Adrenal gland (tissue), 12 donors: ENCODE results near the gene CCDC66. TPM values are rescaled to one million over a fixed set of nuclear protein-coding genes. Genes with fewer than 3 reads are reported as not detected.

Experiments
- DNase-seq, 7 donors: peaks; one replicate each; pipeline ENCODE4 v3.0.0-alpha.2; 2019 to 2020
- H3K27ac ChIP-seq, 5 donors: fragments of 200-600 bp; sonication (generic) in 4 of 5; 1 replicate in 3 of 5; 2 replicates in 2 of 5; pipeline versions ENCODE4 v1.5.1 to v1.8.0; 2016 to 2020; ENCODE audit warnings: mild to moderate bottlenecking in 1 of 5
- H3K27me3 ChIP-seq: fragments of 200-600 bp; 2 replicates; pipeline ENCODE4 v1.8.0; 2021
- H3K36me3 ChIP-seq, 2 donors: fragments of 200-600 bp; replicated peaks in 1 of 2; 1 replicate in 1 of 2; 2 replicates in 1 of 2; pipeline versions ENCODE4 v1.5.1 to v1.8.0; 2018 to 2022
- H3K4me1 ChIP-seq, 2 donors: fragments of 200-600 bp; replicated peaks in 1 of 2; 1 replicate in 1 of 2; 2 replicates in 1 of 2; pipeline versions ENCODE4 v1.5.1 to v1.8.0; 2018 to 2021
- H3K4me3 ChIP-seq, 4 donors: fragments of 200-600 bp; sonication (generic) in 3 of 4; one replicate each; pipeline ENCODE4 v1.5.1; 2016 to 2018
- H3K9me3 ChIP-seq, 3 donors: fragments of 200-600 bp; sonication (generic) in 1 of 3; replicated peaks in 1 of 3; 1 replicate in 2 of 3; 2 replicates in 1 of 3; pipeline versions ENCODE4 v1.5.1 to v1.8.0; 2016 to 2021
- POLR2A ChIP-seq, 2 donors: fragments of 450-650 bp; IDR thresholded peaks; one replicate each; pipeline ENCODE4 v1.6.1; 2017; ENCODE audit warnings: antibody characterized with exemption in 2 of 2, mild to moderate bottlenecking in 2 of 2, moderate library complexity in 1 of 2
- WGBS, 4 donors: extraction: QIAGEN DNeasy Blood & Tissue Kit in 2 of 4; methylation state at CpG; one replicate each; pipeline versions ENCODE4 v1.1.5 to v1.1.7; 2013 to 2017; 5-methylcytosine and 5-hydroxymethylcytosine counted together
- intact Hi-C, 2 donors: fragments of 100-400 bp; cut with DNase I; formaldehyde crosslinking; loops; one replicate each; pipeline versions ENCODE4 v1.14.1 to v1.15.0; 2022 to 2023
- polyA plus RNA-seq, 3 donors: library from polyadenylated mRNA; stranded (reverse); fragments of 200-250 nt in 2 of 3; fragments of 350-450 nt in 1 of 3; fragmentation: Illumina TruSeq in 1 of 3; extraction: RNeasy Lipid Tissue Mini Kit (QIAGEN cat#74804) in 1 of 3; gene quantifications; one replicate each; pipeline ENCODE4 v1.2.3, GENCODE V29; 2013 to 2014
- total RNA-seq, 9 donors: library from RNA; depleted of rRNA in 4 of 9; stranded (reverse); fragments of >200 nt in 4 of 9; fragments of 120-200 nt in 1 of 9; fragmentation: NEBNext Ultra II Directional in 1 of 9; extraction: Animal tissue kit (Norgen Biotek cat#: 25700) in 1 of 9; gene quantifications; one replicate each; pipeline versions ENCODE4 v1.1.0 to v1.2.4, GENCODE V29; 2013 to 2023
- TF ChIP-seq, protein P1 (sequence below), 6 experiments: fragments of 450-650 bp in 4 of 6; fragments of 200-600 bp in 2 of 6; sonication (generic) in 1 of 6; IDR thresholded peaks; 1 replicate in 5 of 6; 2 replicates in 1 of 6; pipeline versions ENCODE4 v1.5.1 to v1.8.0; 2016 to 2021; ENCODE audit warnings: antibody characterized with exemption in 6 of 6, mild to moderate bottlenecking in 2 of 6, moderate library complexity in 1 of 6
- donor health status: healthy with polysubstance abuse.
- donor health status: Bipolar disorder and iron deficiency.
- donor health status: DM: yes; HTN: yes; CAD: no.
- donor health status: DM: no; HTN: no; CAD: no.
- donor health status: DM: no; HTN: no; CAD: no.
- donor health status: DM: yes; HTN: yes; CAD: no.

Gene CCDC66
- total and polyA plus RNA-seq, 12 donors = 6.6 to 35.9 (median 18.5) TPM

DNA sequence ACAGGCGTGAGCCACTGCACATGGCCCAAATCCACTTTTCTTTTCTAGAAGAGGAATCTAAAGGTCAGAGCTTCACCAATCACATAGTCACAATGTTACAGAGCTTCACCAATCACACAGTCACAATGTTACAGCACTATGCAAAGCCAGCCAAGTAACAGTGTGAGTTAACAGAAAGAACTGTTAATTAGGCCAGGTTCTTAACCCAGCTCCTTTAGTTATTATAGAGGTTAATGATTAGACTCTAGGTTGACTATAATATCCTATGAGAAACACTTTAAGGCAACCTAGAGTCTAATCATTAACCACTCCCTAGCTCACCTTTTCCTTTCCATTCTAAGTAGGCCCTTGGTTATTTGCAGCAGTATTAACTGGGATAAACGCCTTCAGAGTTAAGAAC is 72.1 kb downstream of the CCDC66 start:
- WGBS, 4 donors = 95 to 100% (median 99%) methylated on average over 2 of the region's 2 CpGs
- no peak for TF ChIP-seq POLR2A (IDR thresholded peaks at IDR 0.05)
- TF ChIP-seq, protein P1, sequence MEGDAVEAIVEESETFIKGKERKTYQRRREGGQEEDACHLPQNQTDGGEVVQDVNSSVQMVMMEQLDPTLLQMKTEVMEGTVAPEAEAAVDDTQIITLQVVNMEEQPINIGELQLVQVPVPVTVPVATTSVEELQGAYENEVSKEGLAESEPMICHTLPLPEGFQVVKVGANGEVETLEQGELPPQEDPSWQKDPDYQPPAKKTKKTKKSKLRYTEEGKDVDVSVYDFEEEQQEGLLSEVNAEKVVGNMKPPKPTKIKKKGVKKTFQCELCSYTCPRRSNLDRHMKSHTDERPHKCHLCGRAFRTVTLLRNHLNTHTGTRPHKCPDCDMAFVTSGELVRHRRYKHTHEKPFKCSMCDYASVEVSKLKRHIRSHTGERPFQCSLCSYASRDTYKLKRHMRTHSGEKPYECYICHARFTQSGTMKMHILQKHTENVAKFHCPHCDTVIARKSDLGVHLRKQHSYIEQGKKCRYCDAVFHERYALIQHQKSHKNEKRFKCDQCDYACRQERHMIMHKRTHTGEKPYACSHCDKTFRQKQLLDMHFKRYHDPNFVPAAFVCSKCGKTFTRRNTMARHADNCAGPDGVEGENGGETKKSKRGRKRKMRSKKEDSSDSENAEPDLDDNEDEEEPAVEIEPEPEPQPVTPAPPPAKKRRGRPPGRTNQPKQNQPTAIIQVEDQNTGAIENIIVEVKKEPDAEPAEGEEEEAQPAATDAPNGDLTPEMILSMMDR (IDR thresholded peaks at IDR 0.05) = no peak

DNA sequence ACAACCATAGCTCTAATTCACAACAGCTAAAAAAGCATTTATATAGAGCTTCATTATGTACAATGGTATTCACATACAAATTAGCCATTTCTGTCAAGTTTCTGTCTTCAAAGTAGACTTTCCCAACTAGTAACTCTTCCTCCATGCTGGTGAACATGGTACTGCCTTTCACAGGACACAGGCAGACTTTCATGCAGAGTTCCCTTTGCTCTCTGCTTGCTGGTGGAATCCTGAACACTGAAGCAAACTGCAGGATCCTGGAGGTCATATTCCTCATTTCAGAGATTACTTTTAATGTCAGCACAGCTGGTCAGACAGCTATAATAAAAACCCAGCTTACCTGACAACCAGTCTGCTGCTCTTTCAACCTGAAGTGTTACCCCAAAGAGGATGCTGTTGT is 72.5 kb downstream of the CCDC66 start:
- no peak overlapping the region for H3K4me3 ChIP-seq
- intact Hi-C loops = no loop called here
- no peak overlapping the region for H3K27ac ChIP-seq
- no peaks in the 10 kb centered on the region for H3K27me3 ChIP-seq
- peaks cover 0 to 65% of the 10 kb centered on the region in 2 donors for H3K36me3 ChIP-seq
- TF ChIP-seq, protein P1 (IDR thresholded peaks at IDR 0.05) = no peak
- TF ChIP-seq POLR2A (IDR thresholded peaks at IDR 0.05) = no peak
- DNase-seq = no peak
- H3K9me3 ChIP-seq = no peaks in the 10 kb centered on the region
- no peaks in the 10 kb centered on the region for H3K4me1 ChIP-seq

More for the DNA sequence above, 72.1 kb downstream of the CCDC66 start:
- H3K4me1 ChIP-seq = no peaks in the 10 kb centered on the region
- H3K27ac ChIP-seq = no peak overlapping the region
- DNase-seq = no peak
- no peaks in the 10 kb centered on the region for H3K27me3 ChIP-seq
- H3K4me3 ChIP-seq = no peak overlapping the region
- H3K9me3 ChIP-seq = no peaks in the 10 kb centered on the region
- H3K36me3 ChIP-seq = peaks cover 0 to 69% of the 10 kb centered on the region in 2 donors
- intact Hi-C loops = no loop called here

DNA sequence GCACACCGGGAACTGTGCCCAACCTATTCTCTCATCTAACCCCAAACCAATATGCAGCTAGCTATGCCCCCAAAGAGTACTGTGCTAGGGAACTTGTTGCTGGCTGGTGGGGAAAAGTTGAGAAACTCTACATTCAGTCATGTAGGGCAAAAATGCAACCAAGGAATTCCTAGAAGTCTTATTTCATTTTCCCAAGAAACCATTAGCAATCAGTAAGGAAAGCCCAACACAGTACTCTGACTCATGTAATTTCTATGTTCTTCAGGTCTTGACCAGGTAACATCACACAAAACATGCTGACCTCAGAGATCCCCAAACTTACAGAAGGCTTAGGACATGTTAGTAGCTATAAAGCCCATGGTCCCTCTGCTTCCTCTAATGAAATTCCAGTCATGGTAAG is 74.0 kb downstream of the CCDC66 start:
- Histone ChIP-seq H3K4me1 (no peaks in the 10 kb centered on the region), H3K4me3 (no peak overlapping the region), H3K27me3 (no peaks in the 10 kb centered on the region), H3K27ac (no peak overlapping the region), H3K36me3 (peaks cover 0 to 52% of the 10 kb centered on the region in 2 donors), H3K9me3 (no peaks in the 10 kb centered on the region)
- 92 to 100% (median 95%) methylated on average over 1 of the region's 1 CpG for WGBS, 4 donors
- intact Hi-C loops = no loop called here
- no peak for DNase-seq
- TF ChIP-seq, protein P1 (IDR thresholded peaks at IDR 0.05) = no peak
- TF ChIP-seq POLR2A (IDR thresholded peaks at IDR 0.05) = no peak

DNA sequence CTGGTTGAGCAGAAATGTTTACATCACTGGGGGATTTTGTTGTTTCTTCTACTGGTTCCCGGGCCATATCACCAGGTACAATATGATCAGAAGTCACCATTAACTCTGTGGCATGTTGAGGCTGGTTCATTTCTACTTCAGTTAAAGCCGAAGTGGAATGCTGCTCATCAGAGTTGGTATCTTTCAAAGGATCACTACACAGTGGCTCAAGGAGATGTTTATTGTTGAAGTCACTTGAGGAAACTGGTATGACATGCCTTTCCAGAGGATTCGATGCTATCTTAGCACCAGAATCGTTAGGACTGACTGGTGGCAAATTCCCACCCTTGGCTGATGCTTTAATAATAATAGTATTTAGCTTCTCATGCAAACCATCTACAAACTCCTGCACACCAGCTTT is 76.2 kb downstream of the CCDC66 start:
- Histone ChIP-seq H3K27ac (no peak overlapping the region), H3K9me3 (no peaks in the 10 kb centered on the region), H3K27me3 (no peaks in the 10 kb centered on the region), H3K4me1 (no peaks in the 10 kb centered on the region), H3K4me3 (no peak overlapping the region), H3K36me3 (peaks cover 0 to 47% of the 10 kb centered on the region in 2 donors)
- 92 to 97% (median 94%) methylated on average over 4 of the region's 4 CpGs for WGBS, 4 donors
- no peak for TF ChIP-seq POLR2A (IDR thresholded peaks at IDR 0.05)
- TF ChIP-seq, protein P1 (IDR thresholded peaks at IDR 0.05) = no peak
- intact Hi-C loops = no loop called here
- DNase-seq = no peak
